ENCODE results near the gene AP4M1. TPM values are rescaled to one million over a fixed set of nuclear protein-coding genes. Genes with fewer than 3 reads are reported as not detected.

The AP4M1 gene
- total RNA-seq, 1 donor from 2014 or later, result 24.9 TPM

DNA sequence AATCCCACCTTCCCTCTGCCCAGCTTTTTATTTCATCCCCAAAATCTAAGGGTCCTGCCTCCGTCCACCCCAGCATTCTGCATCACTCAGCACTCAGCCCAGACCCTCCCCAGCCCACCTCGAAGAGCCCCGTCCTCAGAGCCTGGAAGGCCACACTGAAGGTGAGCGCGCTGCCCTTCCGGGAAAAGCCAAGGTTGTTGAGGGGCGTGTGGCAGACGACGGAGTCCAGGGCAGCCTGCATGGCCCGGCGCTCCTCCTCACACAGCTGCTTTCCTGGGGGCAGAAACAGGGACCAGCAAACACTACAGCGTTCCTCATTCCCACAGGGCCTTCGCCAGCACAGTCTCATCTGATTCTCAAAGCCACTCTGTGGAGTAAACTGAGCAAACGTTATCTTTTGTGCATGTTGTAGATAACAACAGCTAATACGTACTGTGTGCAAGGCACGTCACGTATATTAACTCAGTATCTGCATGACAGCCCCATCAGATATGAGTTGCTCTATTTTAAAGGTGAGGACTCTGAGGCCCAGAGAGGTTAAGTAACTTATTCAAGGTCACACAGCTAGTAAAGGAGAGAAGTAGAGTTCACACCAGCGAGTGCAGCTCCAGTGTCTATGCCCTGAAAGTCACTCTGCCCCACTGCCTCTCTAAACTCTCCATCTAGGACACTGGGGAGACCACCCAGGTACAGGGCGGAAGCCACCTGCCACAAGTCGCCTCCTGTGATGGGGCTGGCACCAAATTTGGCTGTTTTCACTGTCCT lies 54.3 kb downstream of the AP4M1 start:
- FAIRE-seq, result no peak
- no peak for DNase-seq (ENCODE audit: low spot score in 2 of 2)

DNA sequence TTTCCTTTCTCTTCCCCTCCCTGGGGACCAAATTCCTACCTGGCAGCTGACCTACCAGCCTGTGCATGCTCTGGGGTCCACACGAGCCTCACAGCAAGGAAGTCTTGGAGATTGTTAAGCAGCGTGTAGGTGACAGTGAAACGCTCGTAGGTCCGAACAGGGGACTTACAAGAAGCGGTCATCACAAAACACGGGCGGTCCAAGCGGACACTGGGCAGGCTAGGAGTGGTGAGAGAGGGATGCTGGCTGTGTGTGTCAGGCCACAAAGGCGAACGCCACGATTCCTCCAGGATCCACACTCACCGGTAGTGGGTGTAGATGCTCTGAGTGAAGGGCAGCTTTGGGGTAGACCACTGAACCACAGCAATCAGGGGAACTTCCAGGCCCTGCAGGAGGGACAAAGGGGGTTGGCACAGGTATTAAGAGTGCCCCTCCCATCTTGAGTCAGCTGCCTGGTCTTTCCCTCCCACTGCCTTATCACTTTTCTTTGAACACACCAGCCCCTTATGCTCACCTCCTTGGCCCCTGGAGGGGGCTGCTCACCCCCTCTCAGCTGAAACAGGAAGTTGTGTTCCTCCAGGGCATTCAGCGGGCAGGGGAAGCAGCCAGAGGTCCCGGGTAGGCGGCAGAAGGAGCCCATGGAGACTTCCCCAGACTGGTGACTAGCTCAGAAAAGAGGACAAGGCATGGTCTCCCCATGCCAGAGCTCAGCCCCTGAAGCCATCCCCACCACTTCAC lies 55.1 kb downstream of the AP4M1 start:
- FAIRE-seq, result no peak
- DNase-seq (ENCODE audit: low spot score in 2 of 2), result peak in 1 of 2 donors; percentile 24

DNA sequence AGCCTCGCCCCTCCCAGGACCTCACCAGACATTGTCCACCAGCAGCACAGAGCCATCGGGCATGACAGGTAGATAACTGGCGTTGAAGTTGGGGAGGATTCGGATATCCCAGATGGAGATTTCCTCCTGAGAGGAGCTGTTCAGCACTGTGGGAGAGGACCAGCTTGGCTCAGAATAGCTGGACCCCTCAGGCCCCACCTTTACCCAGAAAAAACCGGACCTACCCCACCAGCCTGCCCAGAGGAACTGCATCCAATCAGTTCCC lies 55.6 kb downstream of the AP4M1 start:
- DNase-seq (ENCODE audit: low spot score in 2 of 2) (peak in 1 of 2 donors; percentile 32), FAIRE-seq (no peak)

DNA sequence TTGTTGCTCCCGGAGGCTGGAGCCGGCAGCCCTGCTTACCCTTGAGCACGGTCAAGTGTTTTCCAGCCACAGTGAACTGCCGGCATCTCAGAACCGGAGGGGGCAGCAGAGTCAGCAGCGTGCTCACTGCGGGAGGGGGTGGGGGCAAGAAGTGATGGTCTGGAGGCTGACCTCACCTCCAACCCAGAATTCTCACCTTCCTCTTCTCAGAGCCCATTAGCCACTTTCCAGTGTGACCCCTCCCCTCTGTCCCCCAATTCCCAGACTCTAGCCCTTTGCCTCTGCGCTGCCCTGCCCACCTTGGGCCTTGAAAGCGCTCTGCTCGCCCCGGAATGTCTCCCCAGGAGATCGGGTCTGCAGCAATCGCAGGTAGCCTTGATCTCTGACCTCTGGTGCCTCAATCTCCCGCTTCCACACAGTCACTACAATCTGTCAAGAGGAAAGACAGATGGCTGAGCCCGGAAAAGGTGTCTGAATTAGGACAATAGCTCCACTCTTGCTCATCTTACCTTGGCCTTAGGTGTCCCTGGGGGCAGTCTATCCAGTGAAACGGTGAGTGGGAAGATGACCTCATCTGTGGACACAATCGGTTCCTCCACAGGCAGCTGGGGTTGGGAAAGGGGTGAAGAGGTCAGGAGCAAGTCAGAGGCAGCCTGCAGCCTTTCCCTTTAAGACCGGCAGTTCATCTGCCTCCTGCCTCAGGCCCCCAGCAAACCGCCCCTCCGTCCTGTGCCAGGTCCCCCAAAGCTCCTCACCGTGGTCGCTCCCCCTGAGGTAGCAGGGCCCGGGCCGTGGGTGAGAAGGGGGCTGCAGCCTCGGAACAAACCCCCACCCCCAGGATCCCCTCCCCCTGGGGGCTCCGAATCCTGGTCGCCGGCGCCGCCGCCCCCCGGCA lies 56.1 kb downstream of the AP4M1 start:
- peak; percentile 51 to 58 for DNase-seq (ENCODE audit: low spot score in 2 of 2)
- FAIRE-seq, result no peak

Small RNAs within 50 kb of the gene (small RNA-seq; reads per million reads assigned to genes)
- gene MIR106B (114 reads per million, percentile 98 among the genes with 10 or more reads in this experiment), gene MIR25 (1,600 reads per million, percentile 99 among the genes with 10 or more reads in this experiment), gene MIR93 (976 reads per million, percentile 99 among the genes with 10 or more reads in this experiment)

Other genes with a start within 250 kb of the AP4M1 start
- not detected for gene OR2AE1, start 224.6 kb upstream of the AP4M1 start, total RNA-seq
- gene TRIM4, start 182.1 kb upstream of the AP4M1 start, total RNA-seq, result 10.6 TPM
- 0.41 TPM for gene GJC3, start 172.0 kb upstream of the AP4M1 start, total RNA-seq
- gene AZGP1, start 125.6 kb upstream of the AP4M1 start, total RNA-seq, result not detected
- 85.2 TPM for gene ZKSCAN1, start 86.0 kb upstream of the AP4M1 start, total RNA-seq
- gene ZSCAN21, start 51.9 kb upstream of the AP4M1 start, total RNA-seq, result 17.9 TPM
- gene ZNF3, start 19.9 kb upstream of the AP4M1 start, total RNA-seq, result 44.4 TPM
- 40.4 TPM for gene COPS6, start 12.7 kb upstream of the AP4M1 start, total RNA-seq
- gene MCM7, start 246 bp upstream of the AP4M1 start, total RNA-seq, result 35.9 TPM
- gene TAF6, start 17.7 kb downstream of the AP4M1 start, total RNA-seq, result 17.5 TPM
- 17.1 TPM for gene CNPY4, start 18.0 kb downstream of the AP4M1 start, total RNA-seq
- 4.9 TPM for gene MBLAC1, start 25.3 kb downstream of the AP4M1 start, total RNA-seq
- gene LAMTOR4, start 47.3 kb downstream of the AP4M1 start, total RNA-seq, result 34.6 TPM
- gene TRAPPC14, start 57.1 kb downstream of the AP4M1 start, total RNA-seq, result 16.3 TPM
- 2.0 TPM for gene GAL3ST4, start 67.0 kb downstream of the AP4M1 start, total RNA-seq
- gene GPC2, start 75.7 kb downstream of the AP4M1 start, total RNA-seq, result 75.0 TPM
- 1.2 TPM for gene STAG3, start 76.3 kb downstream of the AP4M1 start, total RNA-seq
- gene PVRIG, start 118.3 kb downstream of the AP4M1 start, total RNA-seq, result not detected
- gene SPDYE3, start 206.1 kb downstream of the AP4M1 start, total RNA-seq, result not detected

Data from frontal cortex (tissue), 4 donors.